ENCODE data around the gene PRDM7.

The PRDM7 gene

GRCh38 chr16:90044111-90044551, 33.0 kb downstream of the PRDM7 start:
- no peak for DNase-seq (ENCODE audit: low read depth)
- no peak for TF ChIP-seq CTCF (IDR thresholded peaks at IDR 0.05; ENCODE audit: insufficient read depth, low read depth, low read length, missing control alignments)
- no peak overlapping the region for H3K4me3 ChIP-seq (ENCODE audit: low read depth, low read length)

- TF ChIP-seq CTCF (IDR thresholded peaks at IDR 0.05; ENCODE audit: insufficient read depth, low read depth, low read length, missing control alignments): no peak
- no peak overlapping the region for H3K4me3 ChIP-seq (ENCODE audit: low read depth, low read length)
- DNase-seq (ENCODE audit: low read depth): no peak
These were observed 33.6 kb downstream of the PRDM7 start for GRCh38 chr16:90043526-90043925.

- TF ChIP-seq CTCF (IDR thresholded peaks at IDR 0.05; ENCODE audit: insufficient read depth, low read depth, low read length, missing control alignments): no peak
- no peak overlapping the region for H3K4me3 ChIP-seq (ENCODE audit: low read depth, low read length)
- DNase-seq (ENCODE audit: low read depth): no peak
These were observed 34.1 kb downstream of the PRDM7 start for GRCh38 chr16:90042946-90043514.

GRCh38 chr16:90041896-90042473, 35.1 kb downstream of the PRDM7 start:
- no peak overlapping the region for H3K4me3 ChIP-seq (ENCODE audit: low read depth, low read length)
- DNase-seq (ENCODE audit: low read depth): no peak
- TF ChIP-seq CTCF (IDR thresholded peaks at IDR 0.05; ENCODE audit: insufficient read depth, low read depth, low read length, missing control alignments): no peak

GRCh38 chr16:90040152-90041023, 36.7 kb downstream of the PRDM7 start:
- no peak for TF ChIP-seq CTCF (IDR thresholded peaks at IDR 0.05; ENCODE audit: insufficient read depth, low read depth, low read length, missing control alignments)
- no peak for DNase-seq (ENCODE audit: low read depth)
- H3K4me3 ChIP-seq (ENCODE audit: low read depth, low read length): no peak overlapping the region

- no peak for TF ChIP-seq CTCF (IDR thresholded peaks at IDR 0.05; ENCODE audit: insufficient read depth, low read depth, low read length, missing control alignments)
- no peak for DNase-seq (ENCODE audit: low read depth)
These were observed 39.9 kb downstream of the PRDM7 start for GRCh38 chr16:90037276-90037675.

More at GRCh38 chr16:90037276-90037675, 39.9 kb downstream of the PRDM7 start:
- no peak overlapping the region for H3K4me3 ChIP-seq (ENCODE audit: low read depth, low read length)

Data from GM12865 (cell line).